Type B pancreatic cell (in vitro differentiated cells): ENCODE results near the gene PIGC. TPM values are rescaled to one million over a fixed set of nuclear protein-coding genes. Genes with fewer than 3 reads are reported as not detected.

Source experiments
- DNase-seq: peaks from one replicate; pipeline ENCODE4 v3.0.0; 2021; ENCODE audit warnings: mixed read lengths; ENCODE audit not compliant: unreplicated experiment; ENCODE audit errors: extremely low spot score
- H3K27ac Mint-ChIP-seq: 2 replicates; pipeline ENCODE4 v1.8.0; 2021; ENCODE audit warnings: mild to moderate bottlenecking, mixed read lengths
- H3K27me3 Mint-ChIP-seq: 2 replicates; pipeline ENCODE4 v1.8.0; 2021; ENCODE audit warnings: mixed read lengths
- H3K36me3 Mint-ChIP-seq: 2 replicates; pipeline ENCODE4 v1.8.0; 2021; ENCODE audit warnings: mixed read lengths
- H3K4me1 Mint-ChIP-seq: one replicate; pipeline ENCODE4 v1.8.0; 2021; ENCODE audit warnings: mixed read lengths; ENCODE audit not compliant: unreplicated experiment
- H3K4me3 Mint-ChIP-seq: 2 replicates; pipeline ENCODE4 v1.8.0; 2021; ENCODE audit warnings: mild to moderate bottlenecking, mixed read lengths
- H3K9me3 Mint-ChIP-seq: 2 replicates; pipeline ENCODE4 v1.8.0; 2021; ENCODE audit warnings: mixed read lengths
- CTCF ChIP-seq: fragments of 200-600 bp; sonication (generic); conservative IDR thresholded peaks from 2 replicates; pipeline ENCODE4 v1.5.0; 2021; ENCODE audit warnings: antibody characterized with exemption, mild to moderate bottlenecking
- total RNA-seq: library from RNA; stranded (reverse); gene quantifications from 2 replicates; pipeline ENCODE4 v1.2.1, GENCODE V29; 2021; ENCODE audit warnings: low replicate concordance

PIGC gene
- total RNA-seq, 1 donor from 2014 or later, result 37.3 TPM

GRCh38 chr1:172423336-172423735 is 20.5 kb downstream of the PIGC start:
- no peaks in the 10 kb centered on the region for H3K27me3 Mint-ChIP-seq
- no peaks in the 10 kb centered on the region for H3K9me3 Mint-ChIP-seq
- DNase-seq, result no peak
- H3K27ac Mint-ChIP-seq, result no peak overlapping the region
- no peaks in the 10 kb centered on the region for H3K36me3 Mint-ChIP-seq
- no peak overlapping the region for H3K4me3 Mint-ChIP-seq
- TF ChIP-seq CTCF, result no peak
- peaks cover 11% of the 10 kb centered on the region for H3K4me1 Mint-ChIP-seq

DNA sequence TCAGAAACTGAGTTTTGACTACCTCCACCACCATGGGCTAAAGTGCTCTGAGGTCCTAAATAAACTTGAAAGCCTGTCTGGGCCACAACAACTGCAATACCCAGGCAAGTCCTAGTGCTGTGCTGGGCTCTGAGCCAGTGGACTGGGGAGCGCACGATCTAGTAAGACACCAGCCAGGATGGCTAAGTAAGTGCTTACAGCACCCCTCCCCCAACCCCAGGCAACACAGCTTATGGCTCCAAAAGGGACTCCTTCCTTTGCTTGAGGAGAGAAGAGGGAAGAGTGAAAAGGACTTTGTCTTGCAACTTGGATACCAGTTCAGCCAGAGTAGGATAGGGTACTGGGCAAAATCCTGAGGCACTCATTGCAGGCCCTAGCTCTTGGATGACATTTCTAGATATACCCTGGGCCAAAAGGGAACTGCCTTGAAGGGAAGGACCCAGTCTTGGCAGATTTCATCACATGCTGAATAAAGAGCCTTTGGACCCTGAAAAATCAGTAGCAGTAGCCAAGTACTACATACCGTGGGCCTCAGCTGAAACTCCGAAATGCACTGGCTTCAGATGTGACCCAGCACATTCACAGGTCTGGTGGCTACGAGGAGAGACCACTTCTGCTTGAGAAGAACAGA is 21.8 kb downstream of the PIGC start:
- no peaks in the 10 kb centered on the region for H3K9me3 Mint-ChIP-seq
- no peak overlapping the region for H3K4me3 Mint-ChIP-seq
- H3K4me1 Mint-ChIP-seq, result peaks cover 18% of the 10 kb centered on the region
- no peak for DNase-seq
- no peaks in the 10 kb centered on the region for H3K27me3 Mint-ChIP-seq
- no peak overlapping the region for H3K27ac Mint-ChIP-seq
- no peak for TF ChIP-seq CTCF
- no peaks in the 10 kb centered on the region for H3K36me3 Mint-ChIP-seq

DNA sequence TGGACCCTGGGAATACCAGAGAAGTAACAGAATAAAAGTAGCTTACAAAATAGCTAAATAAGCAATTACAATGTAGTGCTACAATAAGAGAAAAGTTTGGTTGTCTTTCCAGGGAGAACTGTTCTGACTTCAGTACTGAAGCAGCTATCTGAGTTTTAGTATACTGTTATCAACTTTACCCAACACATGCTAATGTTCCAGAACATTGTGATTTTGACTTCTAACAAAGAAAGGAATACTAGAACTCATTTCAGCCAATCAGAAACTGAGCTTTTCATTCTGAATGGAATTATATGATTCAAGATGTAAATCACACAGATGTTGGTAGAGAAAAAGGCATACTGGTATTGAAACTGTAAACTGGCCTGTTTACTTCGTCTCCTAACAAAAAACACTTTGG is 23.5 kb downstream of the PIGC start, which contains the start of gene C1orf105:
C1orf105 (plus strand) TSS at position 301 of the 400 bp plus-strand sequence. CDS start 201 bp downstream, outside the sequence.
- no peaks in the 10 kb centered on the region for H3K9me3 Mint-ChIP-seq
- H3K36me3 Mint-ChIP-seq, result no peaks in the 10 kb centered on the region
- no peak within 1 kb of the TSS for H3K27ac Mint-ChIP-seq
- peaks cover 24% of the 10 kb centered on the region for H3K4me1 Mint-ChIP-seq
- DNase-seq, result no peak
- H3K4me3 Mint-ChIP-seq, result no peak within 1 kb of the TSS
- no peaks in the 10 kb centered on the region for H3K27me3 Mint-ChIP-seq
- TF ChIP-seq CTCF, result no peak

DNA sequence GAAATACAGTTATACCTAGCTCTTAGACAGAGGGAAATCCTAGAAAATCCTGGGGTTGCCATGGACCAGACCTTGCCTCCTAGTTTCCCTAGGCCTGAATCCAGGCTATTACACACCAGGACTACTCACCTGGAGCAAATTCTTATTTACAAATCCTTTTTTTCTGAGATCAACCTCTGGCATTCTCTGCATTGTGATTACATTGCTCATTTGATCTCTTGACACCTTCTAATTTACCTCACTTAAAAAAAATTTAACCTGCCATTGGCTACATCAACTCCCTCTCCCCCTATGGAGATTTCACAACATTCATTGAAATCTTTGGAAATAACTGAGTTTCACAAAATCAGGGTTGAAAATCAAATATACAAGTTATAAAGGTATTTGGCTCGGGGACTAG is 26.3 kb downstream of the PIGC start:
- TF ChIP-seq CTCF, result no peak
- Mint-ChIP-seq H3K27me3 (no peaks in the 10 kb centered on the region), H3K36me3 (peaks cover 5% of the 10 kb centered on the region), H3K27ac (no peak overlapping the region), H3K9me3 (peaks cover 8% of the 10 kb centered on the region), H3K4me3 (no peak overlapping the region), H3K4me1 (peaks cover 24% of the 10 kb centered on the region)
- DNase-seq, result no peak

DNA sequence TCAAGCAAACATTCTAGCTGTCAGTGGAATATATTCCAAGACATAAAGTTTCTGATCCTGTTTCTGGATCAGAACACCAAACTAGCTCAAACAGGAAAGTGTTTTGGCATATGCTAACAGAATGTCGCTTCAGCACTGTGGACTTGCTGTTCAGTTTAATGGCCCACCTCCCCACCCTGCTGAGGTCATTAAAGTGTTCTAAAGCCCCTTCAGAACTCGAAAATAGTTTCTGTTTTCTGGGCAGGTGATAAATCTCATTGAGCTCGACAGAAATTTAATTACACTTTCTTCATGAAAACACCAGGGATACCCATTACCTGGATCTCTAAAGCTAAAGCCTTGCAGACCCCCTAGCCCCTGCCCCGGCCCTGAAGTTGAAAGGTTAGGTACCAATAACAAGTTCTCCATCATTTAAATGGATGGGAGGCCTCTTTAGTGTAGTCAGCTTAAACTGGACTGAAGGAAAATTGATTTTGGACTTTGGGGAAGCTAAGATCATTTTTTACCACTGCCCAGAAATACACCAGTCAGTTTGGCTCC is 27.3 kb downstream of the PIGC start:
- H3K4me1 Mint-ChIP-seq, result peaks cover 28% of the 10 kb centered on the region
- H3K27ac Mint-ChIP-seq, result no peak overlapping the region
- no peaks in the 10 kb centered on the region for H3K27me3 Mint-ChIP-seq
- DNase-seq, result no peak
- no peak overlapping the region for H3K4me3 Mint-ChIP-seq
- H3K9me3 Mint-ChIP-seq, result peaks cover 11% of the 10 kb centered on the region
- peaks cover 5% of the 10 kb centered on the region for H3K36me3 Mint-ChIP-seq
- no peak for TF ChIP-seq CTCF
